ENCODE results near the gene RNF175.
"Not testable (repeated sequence)": the region's sequence is repeated elsewhere in the genome, so short reads cannot be mapped to it uniquely, and the experiment has no call there.

Gene RNF175

GRCh38 chr4:153669838-153670237 lies 90.0 kb downstream of the RNF175 start:
- DNase-seq = no peak

GRCh38 chr4:153668647-153669046 lies 91.2 kb downstream of the RNF175 start:
- no peak for DNase-seq

- not testable (repeated sequence) for DNase-seq
These were observed 93.3 kb downstream of the RNF175 start for GRCh38 chr4:153666505-153666904.

GRCh38 chr4:153663667-153664066 lies 96.2 kb downstream of the RNF175 start:
- DNase-seq = no peak

GRCh38 chr4:153661908-153662307 lies 97.9 kb downstream of the RNF175 start:
- no peak for DNase-seq

GRCh38 chr4:153661215-153661822 lies 98.5 kb downstream of the RNF175 start:
- no peak for DNase-seq

Measured in activated gamma-delta T cell treated with Interleukin-2 at 50 U/mL for 16 hours (primary cell).